AG20443 (cell line): ENCODE measurements around the gene TGFA.
A peak's percentile ranks its signal among the peaks of the same experiment; 100 is the strongest.

Source experiments
- DNase-seq: peaks from one replicate; pipeline ENCODE4 v3.0.0; 2012; ENCODE audit warnings: low spot score, mixed read lengths

TGFA gene

DNA sequence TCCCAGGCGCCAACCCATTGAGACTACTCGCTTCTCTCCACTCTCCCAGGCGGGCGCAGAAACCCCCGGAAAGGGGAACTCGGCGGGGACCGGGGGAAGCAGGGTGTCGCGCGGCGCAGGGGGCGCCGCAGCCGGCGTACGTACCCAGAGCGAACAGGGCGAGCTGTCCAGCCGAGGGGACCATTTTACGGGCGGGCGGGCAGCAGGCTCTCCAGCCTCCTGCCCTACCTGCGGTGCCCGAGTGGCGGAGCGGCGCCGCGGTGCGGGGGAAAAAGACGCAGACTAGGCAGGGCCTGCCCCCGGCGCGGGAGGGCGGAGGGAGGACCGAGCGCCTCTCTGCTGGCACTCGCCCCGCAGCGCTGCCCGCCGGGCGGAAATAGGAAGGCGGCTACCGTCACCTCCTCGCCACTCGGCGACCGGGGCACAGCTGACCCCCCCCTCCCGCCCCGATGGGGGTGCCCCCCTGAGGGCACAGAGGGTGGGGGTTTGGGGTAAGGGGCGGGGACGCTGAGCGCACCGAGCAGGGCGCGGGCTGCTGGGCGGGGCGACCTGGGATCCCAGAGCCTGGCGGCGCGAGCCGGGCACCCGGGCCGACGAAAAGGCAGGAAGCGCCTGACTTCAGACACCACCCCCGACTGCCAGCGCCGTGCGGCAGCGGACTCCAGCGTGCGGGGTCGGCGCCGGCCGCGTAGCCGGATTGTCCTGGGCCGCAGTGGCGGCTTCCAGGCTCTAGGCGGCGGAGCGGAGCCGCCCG lies at the start of gene TGFA:
Gene TGFA (minus strand): TSS at position 243 of the 754 bp plus-strand sequence. CDS start 59 bp downstream, at position 184.
- DNase-seq, result peak; percentile 88

GRCh38 chr2:70603066-70603465 lies 49.4 kb upstream of the TGFA start:
- DNase-seq, result no peak

- DNase-seq, result no peak
These were observed 44.6 kb upstream of the TGFA start for GRCh38 chr2:70598197-70598596.

DNA sequence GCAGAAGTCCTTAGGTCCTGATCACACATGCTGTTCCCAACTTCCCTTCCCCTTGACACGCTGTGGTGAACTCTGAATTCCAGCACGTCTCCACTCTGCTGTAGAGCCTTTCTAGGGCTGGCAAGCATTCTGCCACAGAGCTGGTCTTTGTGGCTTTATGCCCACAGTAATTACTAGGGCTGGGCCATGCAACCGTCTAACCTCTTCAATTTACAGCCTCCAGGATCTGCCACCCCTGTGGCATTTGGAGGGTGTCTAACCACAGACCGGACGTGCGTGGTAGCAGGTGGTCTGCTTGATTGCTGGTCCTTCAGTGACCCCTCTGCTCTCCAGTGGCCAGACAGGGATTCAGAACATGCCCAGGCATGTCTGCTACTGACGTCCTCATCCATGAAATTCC lies 43.1 kb upstream of the TGFA start:
- DNase-seq, result no peak

GRCh38 chr2:70596293-70596692 lies 42.7 kb upstream of the TGFA start:
- DNase-seq, result no peak

DNA sequence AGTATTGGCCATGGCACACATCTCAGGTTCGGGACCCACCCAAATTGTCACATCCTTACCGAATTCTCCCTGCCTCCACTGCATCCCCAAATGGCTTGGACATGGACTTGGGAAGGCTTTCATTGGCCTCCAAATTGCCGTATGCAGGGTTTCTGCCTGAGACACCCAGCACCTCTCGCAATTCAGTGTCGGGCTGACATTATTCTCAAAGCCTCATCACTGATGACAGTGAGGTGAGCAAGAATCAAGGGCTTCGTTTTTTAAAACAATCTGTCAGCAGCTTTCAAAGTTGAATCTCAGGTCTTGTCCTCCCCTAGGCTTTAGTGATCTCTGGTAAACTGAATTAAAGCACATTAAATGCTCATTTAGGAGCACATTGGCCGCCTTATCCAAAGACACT lies 29.5 kb upstream of the TGFA start:
- no peak for DNase-seq

DNA sequence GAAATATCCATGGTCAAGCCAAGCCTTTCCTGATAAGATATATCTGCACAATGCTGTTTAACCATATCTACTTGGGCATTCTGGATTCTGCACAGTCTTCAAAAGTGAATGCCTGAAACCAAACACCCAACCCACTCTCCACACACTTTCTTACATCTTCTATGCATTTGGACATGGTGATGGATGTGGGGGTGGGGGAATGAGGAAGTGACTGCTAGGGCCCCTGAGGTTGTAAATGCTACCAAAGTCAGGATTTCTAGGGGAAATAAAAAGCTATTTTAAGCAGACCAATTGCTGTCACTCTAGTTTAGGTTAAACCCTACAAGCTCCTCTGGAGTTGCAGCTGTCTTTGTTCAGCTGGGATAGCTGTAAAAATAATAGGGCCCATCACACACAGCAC lies 26.7 kb upstream of the TGFA start:
- DNase-seq, result no peak

GRCh38 chr2:70574618-70575017 lies 21.0 kb upstream of the TGFA start:
- no peak for DNase-seq

- no peak for DNase-seq
These were observed 20.5 kb upstream of the TGFA start for GRCh38 chr2:70574109-70574508.

DNA sequence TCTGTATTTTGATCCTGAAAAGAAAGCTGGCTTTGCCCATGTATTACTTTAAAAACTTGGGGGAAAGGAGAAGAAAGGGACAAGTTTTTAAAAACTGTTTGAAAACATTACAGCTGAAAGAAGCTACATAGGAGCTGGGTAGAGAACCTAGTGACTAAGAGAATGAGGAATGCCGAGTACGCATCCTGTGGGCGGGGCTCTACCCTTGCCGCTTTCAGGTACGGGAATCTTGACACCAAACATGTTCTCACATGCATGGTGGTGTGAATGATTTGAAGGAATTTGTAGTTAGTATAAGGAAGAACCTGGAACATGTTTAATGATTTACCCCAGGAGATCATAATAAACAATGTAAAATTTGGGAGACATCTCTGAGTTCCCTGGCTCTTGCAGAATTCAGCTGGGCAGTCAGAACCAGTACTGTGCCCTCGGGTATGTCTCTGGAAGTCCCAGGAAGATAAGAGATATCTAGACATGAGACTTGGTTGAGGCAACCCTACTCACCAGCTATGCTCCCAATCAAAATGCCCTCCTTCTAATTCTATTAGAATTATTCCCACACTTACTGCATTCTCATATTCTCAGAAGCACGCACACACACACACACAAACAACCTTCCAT lies 16.5 kb upstream of the TGFA start:
- DNase-seq, result no peak

GRCh38 chr2:70569559-70569958 lies 15.9 kb upstream of the TGFA start:
- no peak for DNase-seq

DNA sequence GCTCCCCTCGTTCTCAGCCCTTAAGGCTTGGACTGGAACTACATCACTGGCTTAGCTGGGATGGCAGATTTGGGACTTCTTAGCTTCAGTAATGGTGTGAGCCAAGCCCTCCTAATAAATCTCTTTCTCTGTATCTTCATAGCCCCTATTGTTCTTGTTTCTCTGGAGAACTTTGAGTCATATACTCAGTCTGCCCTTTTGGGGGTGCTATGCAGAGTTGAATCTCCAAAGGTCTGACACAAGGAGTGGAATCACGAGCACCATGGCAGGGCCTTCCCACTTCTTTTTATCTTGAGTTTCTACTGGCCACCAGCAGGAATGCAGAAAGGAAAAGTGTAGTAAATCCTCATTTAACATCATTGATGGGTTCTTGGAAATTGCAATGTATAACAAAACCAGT lies 13.3 kb upstream of the TGFA start:
- DNase-seq, result no peak

DNA sequence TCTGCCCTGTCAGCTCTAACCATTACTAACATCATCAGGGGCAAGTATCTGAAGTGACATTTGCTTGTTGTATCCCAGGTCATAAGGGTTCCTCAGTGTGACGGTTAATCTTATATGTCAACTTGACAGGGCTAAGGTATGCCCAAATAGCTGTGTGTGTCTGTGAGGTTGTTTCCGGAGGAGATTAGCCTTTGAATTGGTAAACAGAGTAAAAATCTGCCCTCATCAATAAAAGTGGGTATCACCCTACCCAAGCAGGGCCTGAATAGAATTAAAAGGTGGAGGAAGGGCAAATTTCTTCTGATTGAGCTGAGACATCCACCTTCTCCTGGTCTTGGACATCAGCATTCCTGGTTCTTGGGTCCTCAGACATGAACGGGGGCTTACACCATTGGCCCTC lies 12.8 kb upstream of the TGFA start:
- no peak for DNase-seq

GRCh38 chr2:70565039-70565731 lies 11.6 kb upstream of the TGFA start:
- DNase-seq, result no peak

DNA sequence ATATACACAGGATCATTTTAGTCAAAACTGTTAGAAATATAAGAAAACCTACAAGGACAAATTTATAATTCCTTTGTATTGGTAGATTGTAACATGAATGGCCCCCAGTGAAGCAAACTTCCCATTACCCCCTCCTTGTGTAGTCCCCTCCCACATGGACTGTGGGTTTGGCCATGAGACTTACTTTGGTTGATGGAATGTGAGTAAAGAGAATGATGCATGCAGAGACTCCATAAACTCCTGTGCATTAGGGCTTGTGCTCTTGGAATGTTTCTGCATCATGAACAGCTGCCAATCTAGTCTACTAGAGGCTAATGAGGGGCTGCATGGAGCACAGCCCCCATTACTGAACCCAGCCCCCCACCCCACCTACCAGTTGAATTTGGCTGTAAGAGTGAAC lies 8.3 kb upstream of the TGFA start:
- no peak for DNase-seq

DNA sequence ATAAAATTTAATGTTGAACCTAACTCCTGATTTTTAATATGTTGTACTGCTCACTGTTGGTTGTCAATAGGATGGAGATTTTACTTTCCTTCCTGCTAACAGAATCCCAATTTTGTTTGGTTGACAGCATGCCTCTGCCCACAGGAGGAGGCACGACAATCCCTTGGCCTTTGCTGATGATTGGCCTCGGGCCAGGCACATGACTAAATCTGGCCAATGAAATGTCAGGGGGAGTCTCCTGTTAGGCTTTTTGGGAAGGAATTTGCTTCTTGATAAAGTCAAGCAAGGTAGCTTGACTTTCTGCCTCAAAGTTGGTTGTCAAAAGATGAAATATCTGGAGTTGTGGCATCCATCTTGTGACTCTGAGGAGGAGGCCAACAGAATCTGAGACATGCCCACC lies 6.8 kb upstream of the TGFA start:
- DNase-seq, result no peak

- no peak for DNase-seq
These were observed 6.4 kb upstream of the TGFA start for GRCh38 chr2:70560040-70560439.

- DNase-seq, result no peak
These were observed 4.7 kb upstream of the TGFA start for GRCh38 chr2:70558195-70558808.

- no peak for DNase-seq
These were observed 3.7 kb upstream of the TGFA start for GRCh38 chr2:70557171-70557838.

GRCh38 chr2:70556608-70557007 lies 3.0 kb upstream of the TGFA start:
- no peak for DNase-seq

DNA sequence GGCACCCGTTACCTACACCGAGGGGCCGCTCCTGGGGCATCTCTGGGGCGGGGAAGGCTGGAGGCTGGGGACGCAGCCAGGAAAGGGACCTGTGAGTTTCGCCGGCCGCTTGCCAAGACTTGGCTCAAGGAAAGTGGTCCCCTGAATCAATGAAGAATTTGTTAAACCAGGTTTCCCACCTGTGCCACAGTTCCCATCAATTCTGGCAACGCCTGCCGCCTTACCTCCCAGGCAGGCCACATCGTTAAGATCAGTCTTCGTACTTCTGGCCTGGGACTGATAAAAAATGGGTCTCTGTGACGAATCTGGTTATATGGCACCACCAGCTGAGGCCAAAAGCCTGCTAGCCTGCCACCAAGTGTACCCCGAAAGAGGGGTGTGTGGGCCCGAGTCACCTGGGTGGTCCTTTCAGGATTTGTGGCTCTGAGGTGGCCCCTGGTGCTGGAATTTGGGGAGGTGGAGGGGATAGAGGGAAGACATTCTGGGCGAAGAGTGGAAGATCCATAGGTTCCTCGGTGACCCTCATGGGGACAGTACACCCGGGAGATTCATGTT lies 789 bp upstream of the TGFA start:
- no peak for DNase-seq

- no peak for DNase-seq
These were observed 367 bp downstream of the TGFA start for GRCh38 chr2:70553334-70553583.
